ENCODE results near the gene BTBD2. TPM values are rescaled to one million over a fixed set of nuclear protein-coding genes. Genes with fewer than 3 reads are reported as not detected.

The BTBD2 gene
- total and polyA plus RNA-seq, 2 of the 8 experiments (the other 6 are each of a cell fraction or from before 2014, with no cell fraction given) = 91.7 to 92.3 TPM

GRCh38 chr19:1949304-1950101 is 66.0 kb downstream of the BTBD2 start:
- Histone ChIP-seq H3K27me3 (replicated peaks in 1 of 4; ENCODE audit: control insufficient read depth in 3 of 4, extremely low read depth in 1 of 4, insufficient read depth in 3 of 4, low read length in 3 of 4) (no peaks in the 10 kb centered on the region), H3K79me1 (ENCODE audit: low read depth, low read length) (peaks cover 28% of the 10 kb centered on the region), H2AFZ (ENCODE audit: low read length) (no peak overlapping the region), H3K9ac (replicated peaks in 1 of 4; ENCODE audit: extremely low read depth in 1 of 4, low read depth in 3 of 4, low read length in 3 of 4) (no peak overlapping the region), H3K36me3 (ENCODE audit: control insufficient read depth in 2 of 4, insufficient read depth in 4 of 4, low read length in 3 of 4) (no peaks in the 10 kb centered on the region; a peak in 1 of 8 replicates), H3K18ac (ENCODE audit: extremely low read depth, low read length) (no peak overlapping the region), H2BK15ac (ENCODE audit: low read length) (no peak overlapping the region), H3K14ac (ENCODE audit: insufficient read length) (no peak overlapping the region), H2BK120ac (replicated peaks; ENCODE audit: low read depth, low read length) (no peak overlapping the region), H3K56ac (replicated peaks; ENCODE audit: insufficient read length, low read depth, low read length) (no peak overlapping the region), H2AK5ac (ENCODE audit: low read depth, low read length) (no peak overlapping the region), H3K23me2 (ENCODE audit: low read depth, low read length) (no peaks in the 10 kb centered on the region), H2BK5ac (ENCODE audit: low read depth, low read length) (no peak overlapping the region), H3K23ac (ENCODE audit: insufficient read length) (no peak overlapping the region), H4K5ac (ENCODE audit: insufficient read length, low read depth, low read length) (no peak overlapping the region), H3K79me2 (ENCODE audit: control insufficient read depth in 1 of 2, insufficient read depth in 2 of 2, low read length in 2 of 2) (peaks cover 54 to 91% of the 10 kb centered on the region in 2 experiments), H3K4me3 (ENCODE audit: extremely low read depth in 1 of 4, insufficient read depth in 2 of 4, low read depth in 3 of 4, low read length in 4 of 4) (no peak overlapping the region), H4K91ac (replicated peaks; ENCODE audit: insufficient read length, low read length) (no peak overlapping the region), H3K27ac (ENCODE audit: low read depth, low read length) (no peak overlapping the region), H3K4me1 (replicated peaks in 1 of 4; ENCODE audit: control insufficient read depth in 3 of 4, insufficient read depth in 4 of 4, low read length in 3 of 4) (peaks cover 0 to 5% (median 1%) of the 10 kb centered on the region in 4 experiments; a peak in 5 of 7 replicates), H2BK20ac (ENCODE audit: low read length) (no peak overlapping the region), H3K4me2 (ENCODE audit: insufficient read depth in 1 of 2, low read depth in 2 of 2, low read length in 2 of 2) (no peak overlapping the region), H2BK12ac (ENCODE audit: low read depth, low read length) (no peak overlapping the region), H4K20me1 (replicated peaks in 1 of 2; ENCODE audit: control insufficient read depth in 1 of 2, insufficient read depth in 2 of 2, low read length in 2 of 2) (peaks cover 45 to 55% of the 10 kb centered on the region in 2 experiments), H4K8ac (ENCODE audit: extremely low read depth, insufficient read depth, low read length) (peak overlapping the region; percentile 35; the same call in 1 of the 2 replicates), H3K4ac (replicated peaks; ENCODE audit: insufficient read length, low read depth, low read length) (no peak overlapping the region), H3K9me3 (ENCODE audit: insufficient read depth in 2 of 2, low read depth in 1 of 2, low read length in 1 of 2) (no peaks in the 10 kb centered on the region; a peak in 1 of 4 replicates)
- ChIA-PET CTCF (ENCODE audit: partially characterized antibody) (interaction anchor here (0.7 kb wide), 1 partner anchor 16 kb away, joined by 3 read pairs; no protein-coding TSS in a partner anchor), POLR2A (ENCODE audit: partially characterized antibody) (interaction anchor here (1.8 kb wide), 1 partner anchor 102 kb away, joined by 5 read pairs; the partner anchor contains the start of gene MKNK2)
- WGBS, 2 experiments (ENCODE audit: extremely low coverage in 1 of 2, insufficient coverage in 1 of 2, insufficient read length in 1 of 2, insufficient replicate concordance in 2 of 2, low coverage in 1 of 2, low lambda C conversion rate in 2 of 2, missing lambda C conversion rate in 1 of 2) = 96% methylated on average over 41 of the region's 44 CpGs; no CpG with 5 or more reads in 1 of the 2 experiments
- DNase-seq (ENCODE audit: low read depth in 1 of 2, low spot score in 2 of 2) (no peak), FAIRE-seq (no peak)
- TF ChIP-seq PHF8 (conservative IDR thresholded peaks at IDR 0.05; ENCODE audit: low read depth, low read length) = no peak
